AML-193 (cell line): ENCODE measurements around the gene RNF180.
A peak's percentile ranks its signal among the peaks of the same experiment; 100 is the strongest.
"Not testable (repeated sequence)": the region's sequence is repeated elsewhere in the genome, so short reads cannot be mapped to it uniquely, and the experiment has no call there.

Experiments used
- DNase-seq, 2 experiments: peaks; one replicate each; lab custom pipeline; 2025; lab: John Stamatoyannopoulos, UW

RNF180 gene

GRCh38 chr5:64180661-64181343 lies 15.2 kb downstream of the RNF180 start:
- no peak for DNase-seq

GRCh38 chr5:64181440-64181839 lies 15.8 kb downstream of the RNF180 start:
- no peak for DNase-seq

GRCh38 chr5:64183956-64184355 lies 18.3 kb downstream of the RNF180 start:
- no peak for DNase-seq

- no peak for DNase-seq
Measured at GRCh38 chr5:64184832-64185231, 19.2 kb downstream of the RNF180 start.

- no peak for DNase-seq
Measured at GRCh38 chr5:64188776-64189175, 23.1 kb downstream of the RNF180 start.

GRCh38 chr5:64190562-64191306 lies 25.1 kb downstream of the RNF180 start:
- DNase-seq: no peak

- no peak for DNase-seq
Measured at GRCh38 chr5:64195981-64196380, 30.3 kb downstream of the RNF180 start.

- DNase-seq: no peak
Measured at GRCh38 chr5:64199425-64199824, 33.8 kb downstream of the RNF180 start.

GRCh38 chr5:64201996-64202395 lies 36.4 kb downstream of the RNF180 start:
- no peak for DNase-seq

- DNase-seq: no peak
Measured at GRCh38 chr5:64206653-64207052, 41.0 kb downstream of the RNF180 start.

- peak in 1 of 2 experiments; percentile 32 for DNase-seq
Measured at GRCh38 chr5:64207978-64208377, 42.3 kb downstream of the RNF180 start.

GRCh38 chr5:64209353-64209752 lies 43.7 kb downstream of the RNF180 start:
- DNase-seq: no peak

- no peak for DNase-seq
Measured at GRCh38 chr5:64210866-64211265, 45.2 kb downstream of the RNF180 start.

- DNase-seq: no peak
Measured at GRCh38 chr5:64213011-64213410, 47.4 kb downstream of the RNF180 start.

GRCh38 chr5:64213531-64213930 lies 47.9 kb downstream of the RNF180 start:
- no peak for DNase-seq

- no peak for DNase-seq
Measured at GRCh38 chr5:64214132-64214531, 48.5 kb downstream of the RNF180 start.

GRCh38 chr5:64221911-64222310 lies 56.3 kb downstream of the RNF180 start:
- DNase-seq: no peak

- DNase-seq: not testable (repeated sequence)
Measured at GRCh38 chr5:64225286-64225981, 59.8 kb downstream of the RNF180 start.

GRCh38 chr5:64227131-64227537 lies 61.5 kb downstream of the RNF180 start:
- DNase-seq: not testable (repeated sequence)

- peak; percentile 44 to 49 for DNase-seq
Measured at GRCh38 chr5:64229163-64229774, 63.6 kb downstream of the RNF180 start.

- DNase-seq: no peak
Measured at GRCh38 chr5:64260756-64261155, 95.1 kb downstream of the RNF180 start.

- DNase-seq: peak in 1 of 2 experiments; percentile 1
Measured at GRCh38 chr5:64269164-64269563, 103.5 kb downstream of the RNF180 start.
